AG09309 (cell line): ENCODE measurements around the gene SCGB1D4.

Experiments
- DNase-seq: peaks from one replicate; pipeline ENCODE4 v3.0.0-alpha.2; 2010; ENCODE audit warnings: low read depth
- H3K4me3 ChIP-seq: 2 replicates; pipeline ENCODE4 v1.5.1; 2011; ENCODE audit warnings: mild to moderate bottlenecking, low read depth, low read length, moderate library complexity; ENCODE audit not compliant: control insufficient read depth
- CTCF ChIP-seq: IDR thresholded peaks from 2 replicates; pipeline ENCODE4 v1.5.1; 2011; ENCODE audit warnings: mild to moderate bottlenecking, low read depth, low read length, inconsistent platforms; ENCODE audit not compliant: insufficient read depth, control insufficient read depth; ENCODE audit errors: missing control alignments

The SCGB1D4 gene

DNA sequence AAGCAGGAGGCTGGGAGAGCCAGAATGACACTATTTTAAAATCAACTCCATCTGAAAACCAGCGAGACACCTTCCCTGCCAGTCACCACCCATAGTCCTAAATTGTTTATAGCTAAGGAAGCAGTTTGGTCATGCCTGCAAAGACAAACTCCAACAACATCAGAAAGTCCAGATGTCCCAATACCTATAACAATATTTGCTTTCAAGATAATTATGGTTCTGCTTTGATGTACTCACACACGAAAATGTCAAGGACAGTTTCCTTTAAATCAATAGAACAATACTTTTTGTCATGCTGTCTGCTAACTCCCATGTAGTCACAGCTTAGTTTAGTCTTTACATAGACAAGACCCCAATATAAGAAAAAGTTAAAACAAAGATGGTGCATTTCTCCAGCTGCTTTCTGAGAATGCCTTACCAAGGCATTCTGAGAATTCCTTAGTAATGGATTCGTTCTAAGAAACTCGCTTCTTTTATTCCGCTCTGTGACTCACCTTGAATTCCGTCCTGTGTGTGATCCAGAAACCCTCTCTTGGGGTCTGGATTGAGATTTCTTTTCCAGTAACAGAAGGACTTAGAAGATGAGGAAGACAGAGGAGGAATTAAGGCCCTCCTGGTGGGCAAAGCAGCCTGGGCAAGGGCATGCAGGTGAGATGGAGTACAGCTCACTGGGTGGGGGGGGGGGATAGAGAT is 38.5 kb downstream of the SCGB1D4 start:
- no peak for TF ChIP-seq CTCF
- H3K4me3 ChIP-seq: no peak overlapping the region
- DNase-seq: no peak

DNA sequence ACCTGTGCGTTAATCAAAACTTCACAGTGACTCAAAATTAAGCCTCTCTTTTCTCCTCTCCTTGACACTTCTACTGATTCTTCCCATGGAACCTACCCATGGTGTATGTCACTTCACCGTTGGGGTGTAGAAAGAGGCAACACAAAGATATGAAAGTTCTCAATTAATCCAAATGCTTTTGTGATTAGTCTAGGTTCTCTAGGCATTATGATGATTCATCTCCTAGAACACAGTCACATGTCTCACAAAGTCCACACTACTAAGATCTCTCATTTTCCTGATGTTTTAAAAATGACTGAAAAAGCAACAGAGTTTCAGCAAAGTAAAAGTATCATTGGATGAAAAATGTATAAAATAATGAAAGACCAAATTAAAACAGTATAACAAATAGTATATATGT is 42.6 kb downstream of the SCGB1D4 start:
- no peak for DNase-seq
- no peak for TF ChIP-seq CTCF
- H3K4me3 ChIP-seq: no peak overlapping the region

DNA sequence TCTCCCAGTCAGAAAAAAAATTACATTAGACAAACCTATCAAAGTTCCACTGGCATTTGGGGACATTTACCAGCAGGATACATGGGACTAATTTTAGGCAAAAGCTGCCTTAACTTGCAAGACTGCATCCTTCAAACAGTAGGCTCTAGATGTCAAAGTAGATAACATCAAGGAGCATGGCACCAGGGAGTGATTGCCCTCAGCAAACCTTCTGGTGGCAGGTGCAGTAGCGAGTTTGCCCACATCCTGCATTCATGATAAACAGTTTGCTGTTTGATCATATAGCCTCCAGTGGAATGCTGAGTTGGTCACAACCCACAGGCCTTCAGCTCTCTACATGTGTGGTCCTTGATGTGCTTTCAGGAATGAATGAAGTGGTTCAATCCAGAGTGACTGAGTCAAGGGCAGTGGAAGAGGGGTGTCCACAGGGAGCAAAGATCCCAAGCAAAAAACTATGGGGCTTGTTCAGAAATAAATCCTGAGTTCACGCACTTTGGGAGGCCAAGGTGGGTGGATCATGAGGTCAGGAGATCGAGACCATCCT is 44.8 kb downstream of the SCGB1D4 start:
- DNase-seq: no peak
- no peak for TF ChIP-seq CTCF
- H3K4me3 ChIP-seq: no peak overlapping the region

- H3K4me3 ChIP-seq: no peak overlapping the region
- no peak for TF ChIP-seq CTCF
- DNase-seq: no peak
Observed at GRCh38 chr11:62251698-62252097, 47.2 kb downstream of the SCGB1D4 start.
